Measurements from ENCODE around the gene ASPSCR1.
"Not testable (repeated sequence)": the region's sequence is repeated elsewhere in the genome, so short reads cannot be mapped to it uniquely, and the experiment has no call there.

The ASPSCR1 gene

DNA sequence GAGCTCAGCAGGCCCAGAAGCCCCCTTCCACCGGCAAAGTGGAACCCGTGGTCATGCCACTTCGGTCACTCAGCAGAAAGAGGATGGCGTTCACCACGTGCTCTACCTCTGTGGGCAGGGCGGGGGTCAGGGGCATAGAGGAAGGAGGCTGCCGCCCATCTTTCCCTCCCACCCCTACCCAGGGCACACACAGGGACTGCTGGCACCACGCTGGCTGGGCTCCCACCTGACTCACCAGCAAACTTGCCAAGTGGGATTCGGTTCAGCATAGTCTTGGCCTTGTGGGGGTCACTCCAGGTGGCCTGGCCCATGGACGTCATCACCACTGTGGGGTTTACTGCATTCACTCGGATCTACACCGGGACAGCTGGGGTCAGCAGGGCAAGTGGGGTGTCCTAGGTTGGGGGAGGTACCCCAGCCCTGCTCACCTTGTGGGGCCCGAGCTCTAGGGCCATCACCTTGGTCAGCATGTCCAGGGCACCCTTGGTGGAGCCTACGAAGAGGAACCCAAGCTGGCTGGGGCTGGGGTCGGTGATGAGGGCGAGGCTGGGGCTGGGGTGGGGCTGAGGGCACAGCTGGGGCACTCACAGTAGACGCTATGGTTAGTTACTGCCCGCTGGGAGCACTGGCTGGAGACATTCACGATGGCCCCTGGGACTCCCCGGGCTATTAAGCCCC lies 58.7 kb downstream of the ASPSCR1 start:
- H3K4me3 ChIP-seq (ENCODE audit: low read depth, low read length): no peak overlapping the region

DNA sequence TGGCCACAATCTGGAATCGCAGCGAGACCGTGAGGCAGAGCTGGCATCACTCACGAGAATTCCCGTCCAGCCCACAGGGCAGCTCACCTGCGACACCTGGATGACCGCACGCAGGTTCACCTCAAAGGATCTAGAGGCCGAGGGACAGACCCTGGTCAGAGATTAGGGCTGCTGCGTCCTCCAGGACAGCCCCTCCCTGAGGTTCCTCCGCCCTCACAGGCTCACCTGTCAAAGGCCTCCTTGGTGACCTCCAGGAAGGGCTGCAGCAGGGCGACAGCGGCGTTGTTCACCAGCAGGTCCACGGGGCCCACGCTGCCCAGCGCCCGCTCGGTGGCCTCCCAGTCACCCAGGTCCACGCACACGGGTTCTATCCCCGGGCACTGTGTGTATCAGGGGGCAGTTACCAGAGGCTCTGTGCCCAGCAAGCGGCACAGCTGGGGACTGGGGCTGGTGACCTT lies 59.2 kb downstream of the ASPSCR1 start:
- H3K4me3 ChIP-seq (ENCODE audit: low read depth, low read length): peak overlapping the region; percentile 49

DNA sequence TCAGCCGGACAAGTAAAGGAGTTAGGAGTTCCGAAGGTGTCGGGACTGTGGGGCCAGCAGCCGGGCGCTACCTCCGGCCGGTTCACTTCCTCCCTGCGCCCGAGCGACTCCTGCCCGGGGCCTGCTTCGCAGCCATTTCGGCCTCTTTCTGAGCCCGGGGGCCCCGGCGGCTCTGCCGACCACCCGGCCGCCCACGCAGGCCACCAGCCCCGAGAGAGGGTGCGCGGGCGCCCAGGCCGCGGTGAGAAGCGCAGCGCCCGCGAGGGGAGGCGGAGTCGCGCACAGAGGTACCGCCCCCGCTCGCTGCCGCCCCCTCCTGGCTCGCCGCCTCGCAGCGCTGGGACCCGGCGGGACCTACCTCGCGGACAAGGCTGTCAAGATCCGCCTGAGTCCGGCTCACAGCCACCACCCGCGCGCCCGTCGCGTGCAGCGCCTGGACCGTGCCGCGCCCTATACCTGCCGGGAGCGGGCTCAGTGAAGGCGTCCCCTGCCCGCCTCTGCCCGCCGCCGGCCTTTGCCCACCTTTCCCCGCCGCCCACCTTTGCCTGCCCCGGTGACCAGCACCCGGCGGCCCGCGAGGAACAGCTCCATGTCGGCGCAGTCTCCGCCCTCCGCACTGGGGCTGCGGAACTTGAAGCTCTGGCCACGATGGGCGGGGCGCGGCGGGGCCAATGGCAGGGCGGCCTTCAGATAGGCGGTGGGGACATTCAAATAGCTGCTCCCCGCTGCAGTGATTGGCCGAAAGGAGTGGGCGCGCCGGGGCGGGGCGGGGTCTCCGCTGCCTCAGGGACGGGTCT lies 59.9 kb downstream of the ASPSCR1 start, which contains the start of gene DCXR:
Gene DCXR, minus strand, starts transcription at position 606 of the 797 bp plus-strand sequence. Its CDS starts 15 bp downstream, at position 591.
- peak within 1 kb of the TSS; percentile 49 for H3K4me3 ChIP-seq (ENCODE audit: low read depth, low read length)

GRCh38 chr17:82037889-82038195 lies 60.4 kb downstream of the ASPSCR1 start:
- no peak overlapping the region for H3K4me3 ChIP-seq (ENCODE audit: low read depth, low read length)

DNA sequence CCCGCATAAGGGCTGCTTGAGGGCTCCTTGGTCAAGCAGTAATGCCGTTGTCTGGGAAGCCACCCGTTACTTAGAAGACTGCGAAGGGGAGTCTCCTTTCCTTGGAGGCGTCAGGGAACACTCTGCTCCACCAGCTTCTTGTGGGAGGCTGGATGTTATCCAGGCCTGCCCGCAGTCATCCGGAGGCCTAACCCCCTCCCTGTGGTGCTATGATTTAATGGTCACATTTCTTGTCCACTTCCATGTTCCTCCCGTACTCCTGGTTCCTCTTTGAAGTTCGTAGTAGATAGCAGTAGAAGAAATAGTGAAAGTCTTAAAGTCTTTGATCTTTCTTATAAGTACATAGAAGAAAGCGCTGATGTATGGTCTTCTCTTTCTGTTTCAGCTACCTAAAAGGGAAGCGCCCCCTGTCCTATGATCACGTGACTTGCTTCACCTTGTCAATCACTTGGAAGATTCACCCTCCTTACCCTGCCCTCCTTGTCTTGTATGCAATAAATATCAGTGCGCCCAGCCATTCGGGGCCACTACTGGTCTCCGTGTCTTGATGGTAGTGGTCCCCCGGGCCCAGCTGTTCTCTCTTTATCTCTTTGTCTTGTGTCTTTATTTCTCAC lies 61.5 kb downstream of the ASPSCR1 start:
- not testable (repeated sequence) for H3K4me3 ChIP-seq (ENCODE audit: low read depth, low read length)

- H3K4me3 ChIP-seq (ENCODE audit: low read depth, low read length): no peak overlapping the region
Observed at GRCh38 chr17:82039695-82040299, 62.4 kb downstream of the ASPSCR1 start.

DNA sequence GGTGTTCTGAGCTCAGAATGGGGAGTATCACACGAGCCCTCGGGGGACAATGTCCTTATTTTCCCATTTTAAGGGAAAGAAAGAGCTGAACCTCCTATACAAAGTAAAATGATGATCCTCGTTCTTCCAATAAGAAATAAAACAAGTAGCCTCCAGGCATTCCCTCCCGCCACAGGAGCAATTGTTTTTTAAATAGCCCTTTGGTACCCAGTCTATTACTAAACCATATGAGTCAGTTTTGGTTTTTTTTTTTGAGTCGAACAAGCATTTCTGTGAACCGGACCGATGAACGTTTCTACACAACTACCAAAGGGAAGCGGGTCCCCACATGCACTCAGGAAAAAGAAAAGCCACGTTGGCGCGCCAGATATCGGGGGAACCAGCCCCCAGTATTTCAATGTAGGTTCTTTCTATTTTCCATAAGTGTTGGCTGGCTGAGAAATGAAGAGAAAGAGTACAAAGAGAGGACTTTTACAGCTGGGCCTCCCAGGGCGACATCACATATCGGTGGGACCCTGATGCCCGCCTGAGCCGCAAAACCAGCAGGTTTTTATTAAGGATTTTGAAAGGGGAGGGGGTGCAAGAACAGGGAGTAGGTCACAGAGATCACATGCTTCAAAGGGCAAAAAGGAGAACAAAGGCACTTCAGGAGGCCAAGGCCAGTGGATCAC lies 63.9 kb downstream of the ASPSCR1 start:
- H3K4me3 ChIP-seq (ENCODE audit: low read depth, low read length): no peak overlapping the region

GRCh38 chr17:82042649-82043048 lies 65.2 kb downstream of the ASPSCR1 start:
- H3K4me3 ChIP-seq (ENCODE audit: low read depth, low read length): no peak overlapping the region

DNA sequence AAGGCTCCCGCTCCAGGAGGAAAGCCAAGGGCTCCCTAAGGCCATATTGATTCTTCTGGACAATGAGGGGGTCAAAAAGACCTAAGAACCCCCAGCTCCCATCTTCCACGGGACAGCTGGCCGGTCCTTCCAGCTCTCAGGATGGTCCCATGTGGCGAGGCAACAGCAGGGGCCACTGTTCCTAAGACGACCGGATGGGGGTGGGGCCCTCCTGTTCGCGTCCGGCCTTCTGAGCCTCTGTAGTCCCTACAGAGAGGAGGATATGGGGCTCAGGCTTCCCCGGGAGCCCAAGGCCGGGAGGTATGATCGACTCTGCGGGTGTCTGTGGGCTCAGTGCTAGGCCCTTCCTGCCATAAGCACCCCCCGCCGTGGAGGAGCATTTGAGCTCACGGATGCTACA lies 66.1 kb downstream of the ASPSCR1 start:
- no peak overlapping the region for H3K4me3 ChIP-seq (ENCODE audit: low read depth, low read length)

DNA sequence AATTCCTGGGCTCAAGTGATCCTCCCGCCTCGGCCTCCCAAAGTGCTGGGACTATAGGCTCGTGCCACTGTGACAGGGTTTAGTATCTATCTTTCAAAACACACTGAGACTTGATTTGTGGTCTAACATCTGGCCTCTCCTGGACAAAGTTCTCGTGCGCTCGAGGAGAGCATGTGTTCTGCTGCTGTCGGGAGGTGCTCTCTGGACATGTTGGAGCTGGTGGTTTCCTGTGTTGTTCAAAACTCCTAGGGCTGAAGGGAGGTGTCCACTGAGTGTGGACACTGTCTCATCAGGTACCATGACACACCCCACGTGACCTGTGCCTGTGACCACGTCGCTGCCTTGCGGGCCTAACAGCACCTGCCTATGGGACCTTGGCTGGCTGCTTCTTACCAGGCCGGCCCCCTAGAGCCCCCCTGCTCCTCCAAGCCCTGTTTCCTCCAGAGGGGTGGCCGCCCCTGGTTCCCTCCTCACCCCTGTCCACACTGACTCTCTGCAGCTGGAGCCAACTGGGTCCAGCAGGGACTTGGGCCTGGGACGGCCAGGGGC lies 68.6 kb downstream of the ASPSCR1 start:
- H3K4me3 ChIP-seq (ENCODE audit: low read depth, low read length): no peak overlapping the region

DNA sequence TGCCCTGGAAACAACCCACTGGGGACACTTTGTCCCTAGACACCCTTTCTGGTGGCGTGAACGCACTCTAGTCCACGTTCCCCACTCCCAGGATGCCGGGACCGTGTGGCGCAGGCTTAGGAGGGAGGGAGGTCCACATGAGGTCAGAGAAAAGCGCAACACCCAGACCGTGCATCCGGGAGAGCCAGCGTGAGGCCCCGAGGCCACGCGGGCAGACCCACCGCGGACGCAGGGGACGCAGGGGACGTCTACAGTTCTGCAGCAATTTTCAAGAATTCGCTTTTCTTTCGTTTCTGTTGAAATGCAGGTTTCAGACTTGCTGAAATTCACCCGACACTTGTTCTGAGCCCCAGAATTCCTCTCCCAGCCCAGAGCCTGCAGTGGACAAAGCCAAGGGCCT lies 69.5 kb downstream of the ASPSCR1 start:
- H3K4me3 ChIP-seq (ENCODE audit: low read depth, low read length): no peak overlapping the region

- no peak overlapping the region for H3K4me3 ChIP-seq (ENCODE audit: low read depth, low read length)
Observed at GRCh38 chr17:82047379-82047778, 70.0 kb downstream of the ASPSCR1 start.

- H3K4me3 ChIP-seq (ENCODE audit: low read depth, low read length): no peak overlapping the region
Observed at GRCh38 chr17:82047914-82048570, 70.6 kb downstream of the ASPSCR1 start.

- H3K4me3 ChIP-seq (ENCODE audit: low read depth, low read length): no peak overlapping the region
Observed at GRCh38 chr17:82048571-82048971, 71.1 kb downstream of the ASPSCR1 start.

- no peak overlapping the region for H3K4me3 ChIP-seq (ENCODE audit: low read depth, low read length)
Observed at GRCh38 chr17:82049106-82049505, 71.7 kb downstream of the ASPSCR1 start.

DNA sequence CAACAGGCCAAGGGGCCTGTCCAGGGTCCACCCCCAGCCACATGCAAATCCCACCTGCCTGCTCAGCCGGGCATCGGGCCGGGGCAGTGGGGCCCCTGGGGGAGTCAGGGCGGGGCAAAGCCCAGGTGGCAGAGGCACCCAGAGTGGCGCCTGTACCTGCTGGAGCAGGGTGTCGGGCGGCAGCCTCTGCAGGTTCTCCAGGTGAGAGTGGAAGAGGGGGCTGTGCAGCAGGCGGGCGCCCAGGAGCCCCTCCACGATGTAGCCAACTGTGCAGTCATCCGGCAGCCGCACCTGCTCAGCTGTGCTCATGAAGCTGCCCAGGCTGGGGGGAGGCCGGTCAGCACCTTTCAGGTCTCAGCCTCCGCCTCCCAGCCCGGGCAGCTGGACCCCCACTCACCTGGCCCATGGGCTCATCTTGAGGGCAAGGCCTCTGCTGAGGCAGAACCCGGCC lies 72.1 kb downstream of the ASPSCR1 start:
- no peak overlapping the region for H3K4me3 ChIP-seq (ENCODE audit: low read depth, low read length)

GRCh38 chr17:82050152-82050760 lies 72.8 kb downstream of the ASPSCR1 start:
- no peak overlapping the region for H3K4me3 ChIP-seq (ENCODE audit: low read depth, low read length)

DNA sequence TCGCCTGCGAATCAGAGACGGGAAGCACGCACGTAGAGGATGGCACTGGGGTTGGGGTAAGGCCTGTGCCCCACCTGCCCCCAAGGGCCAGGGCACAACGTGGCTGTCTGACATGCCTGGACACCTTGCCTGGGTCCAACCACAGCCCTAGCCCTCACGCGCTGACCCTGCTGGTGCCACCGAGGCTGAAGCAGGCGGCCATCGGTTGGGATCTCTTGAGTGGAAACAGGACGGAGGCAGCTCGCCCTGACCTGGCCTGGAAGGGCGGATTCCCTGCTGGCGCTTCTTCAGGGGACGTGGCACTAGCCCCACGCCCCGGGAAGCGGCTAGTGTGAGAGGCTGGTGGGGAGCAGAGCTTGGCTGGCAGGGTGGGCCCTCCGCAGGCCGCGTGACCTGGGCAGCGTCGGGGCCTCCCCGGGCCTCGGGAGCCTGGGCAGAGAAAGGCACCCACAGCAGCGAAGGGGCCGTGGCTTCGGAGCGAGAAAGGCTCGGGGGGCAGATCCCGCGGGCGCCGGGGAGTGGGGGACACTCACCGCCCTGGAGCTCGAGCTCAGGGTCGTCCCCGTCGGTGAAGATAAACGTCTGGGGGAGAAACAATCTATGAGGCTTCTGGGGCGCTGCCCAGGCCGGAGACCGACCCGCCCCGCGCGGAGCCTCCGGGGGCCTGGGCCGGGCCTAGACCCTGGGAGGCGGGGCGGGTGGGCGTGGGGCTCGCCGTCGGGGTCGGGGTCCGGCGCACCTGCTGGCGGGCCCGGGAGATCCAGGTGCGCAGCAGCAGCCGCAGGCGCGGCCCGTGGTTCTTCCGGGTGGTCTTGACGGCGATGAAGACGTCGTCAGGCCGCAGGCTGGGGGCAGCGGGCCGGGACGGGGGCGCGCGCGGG lies 73.6 kb downstream of the ASPSCR1 start:
- H3K4me3 ChIP-seq (ENCODE audit: low read depth, low read length): peak overlapping the region; percentile 88

Data from iPS-11a (cell line).